Measurements from ENCODE around the gene ZMYND19. TPM values are rescaled to one million over a fixed set of nuclear protein-coding genes. Genes with fewer than 3 reads are reported as not detected.

ZMYND19 gene
- total and polyA plus RNA-seq, 2 of the 4 experiments (the other 2 are of a cell fraction) = 14.3 to 21.4 TPM

GRCh38 chr9:137592767-137593166 is 2.5 kb upstream of the ZMYND19 start:
- Histone ChIP-seq H4K91ac (ENCODE audit: insufficient read depth, low read depth, low read length) (no peak overlapping the region), H3K4me2 (ENCODE audit: low read depth, low read length) (no peak overlapping the region), H2BK15ac (ENCODE audit: low read depth, low read length) (no peak overlapping the region), H3K14ac (replicated peaks; ENCODE audit: low read depth, low read length) (no peak overlapping the region), H3K4ac (ENCODE audit: low read depth, low read length) (no peak overlapping the region), H2BK5ac (ENCODE audit: low read depth, low read length, poor library complexity, severe bottlenecking) (no peak overlapping the region), H2BK20ac (ENCODE audit: low read depth, low read length) (no peak overlapping the region), H4K8ac (ENCODE audit: low read depth in 2 of 2, low read length in 2 of 2) (no peak overlapping the region), H3K9me3 (ENCODE audit: control insufficient read depth, insufficient read depth, low read length) (no peaks in the 10 kb centered on the region), H3K36me3 (ENCODE audit: control insufficient read depth, insufficient read depth, low read length) (peaks cover 7% of the 10 kb centered on the region), H3K9me1 (ENCODE audit: insufficient read depth, low read length) (no peaks in the 10 kb centered on the region), H2AFZ (replicated peaks; ENCODE audit: low read length, poor library complexity) (no peak overlapping the region), H4K5ac (ENCODE audit: low read depth, low read length) (no peak overlapping the region), H3K79me1 (ENCODE audit: low read depth in 1 of 2, low read length in 2 of 2) (peaks cover 7 to 27% of the 10 kb centered on the region in 2 experiments), H3K27me3 (ENCODE audit: control insufficient read depth, insufficient read depth, low read length) (no peaks in the 10 kb centered on the region), H3K4me3 (ENCODE audit: insufficient read depth, low read depth, low read length) (no peak overlapping the region), H3K9ac (ENCODE audit: low read depth, low read length) (no peak overlapping the region), H3K23ac (ENCODE audit: low read depth, low read length) (no peak overlapping the region), H2AK5ac (ENCODE audit: low read depth, low read length) (no peak overlapping the region), H4K20me1 (ENCODE audit: insufficient read depth, low read length) (peaks cover 10% of the 10 kb centered on the region; the same call in 1 of the 2 replicates), H2AK9ac (replicated peaks; ENCODE audit: low read depth, low read length, poor library complexity) (no peak overlapping the region), H3K18ac (ENCODE audit: low read depth, low read length) (no peak overlapping the region), H3K56ac (ENCODE audit: extremely low read depth, insufficient read depth, low read length) (no peak overlapping the region), H3K4me1 (ENCODE audit: control insufficient read depth, insufficient read depth, low read length) (peaks cover 7% of the 10 kb centered on the region), H2BK120ac (ENCODE audit: low read depth, low read length) (no peak overlapping the region), H3K27ac (ENCODE audit: insufficient read depth, low read length) (no peak overlapping the region)
- intact Hi-C loops (cut with micrococcal nuclease) = no loop called here
- dilution Hi-C loops (cut with HindIII; ENCODE audit: low sequenced_read_pairs, unreplicated experiment) = no loop called here
- no TSS peak for BruUV-seq (replicated peaks)
- CTCF ChIA-PET = no interaction called here
- ATAC-seq (ENCODE audit: low read depth) = no peak
- in situ Hi-C loops (cut with MboI; ENCODE audit: low sequenced_read_pairs) = no loop called here
- no peak for DNase-seq
- WGBS, 2 experiments (ENCODE audit: extremely low coverage in 2 of 2, insufficient read length in 1 of 2) = no CpG with 5 or more reads among the region's 7 CpGs
- POLR2A ChIA-PET (ENCODE audit: unreplicated experiment) = no interaction called here
- TF ChIP-seq MXI1 (IDR thresholded peaks at IDR 0.05; ENCODE audit: borderline replicate concordance, low read depth, low read length) = no peak
- no peak for TF ChIP-seq CEBPB (IDR thresholded peaks at IDR 0.05; ENCODE audit: low read depth, low read length)
- TF ChIP-seq BHLHE40 (IDR thresholded peaks at IDR 0.05; ENCODE audit: low read depth, low read length) = no peak
- no peak for TF ChIP-seq RFX5 (IDR thresholded peaks at IDR 0.05; ENCODE audit: low read depth, low read length)
